Gastrocnemius medialis (tissue), 4 donors: ENCODE measurements around the gene CLCN3. TPM values are rescaled to one million over a fixed set of nuclear protein-coding genes. Genes with fewer than 3 reads are reported as not detected.
"Not testable (repeated sequence)": the region's sequence is repeated elsewhere in the genome, so short reads cannot be mapped to it uniquely, and the experiment has no call there.

Source experiments
- ATAC-seq, 2 donors: fragments of 150-250 bp; one replicate each; pipeline ENCODE4 v1.9.1; 2016
- DNase-seq, 2 donors: peaks; one replicate each; pipeline ENCODE4 v3.0.0-alpha.2; 2019
- H3K27ac ChIP-seq, 4 donors: fragments of 200-600 bp; sonication (generic); 1 replicate in 1 of 4; 2 replicates in 3 of 4; pipeline ENCODE4 v1.5.1; 2016 to 2018; ENCODE audit warnings: mild to moderate bottlenecking in 2 of 4, moderate library complexity in 1 of 4
- H3K27me3 ChIP-seq, 3 donors: fragments of 200-600 bp; sonication (generic) in 2 of 3; 1 replicate in 1 of 3; 2 replicates in 2 of 3; pipeline versions ENCODE4 v1.5.1 to v1.6.0; 2016 to 2019; ENCODE audit warnings: mild to moderate bottlenecking in 1 of 3, moderate library complexity in 1 of 3
- H3K36me3 ChIP-seq, 2 donors: fragments of 200-600 bp; sonication (generic) in 1 of 2; one replicate each; pipeline ENCODE4 v1.5.1; 2017 to 2018
- H3K4me1 ChIP-seq, 2 donors: fragments of 200-600 bp; sonication (generic) in 1 of 2; one replicate each; pipeline ENCODE4 v1.5.1; 2016 to 2017; ENCODE audit warnings: mild to moderate bottlenecking in 2 of 2
- H3K4me3 ChIP-seq, 4 donors: fragments of 200-600 bp; sonication (generic) in 3 of 4; 1 replicate in 1 of 4; 2 replicates in 3 of 4; pipeline ENCODE4 v1.5.1; 2016 to 2019; ENCODE audit warnings: mild to moderate bottlenecking in 2 of 4
- H3K9me3 ChIP-seq, 3 donors: fragments of 200-600 bp; sonication (generic) in 2 of 3; 1 replicate in 1 of 3; 2 replicates in 2 of 3; pipeline ENCODE4 v1.5.1; 2016 to 2019
- POLR2A ChIP-seq, 2 donors: fragments of 450-650 bp; IDR thresholded peaks; one replicate each; pipeline ENCODE4 v1.6.1; 2017; ENCODE audit warnings: antibody characterized with exemption in 2 of 2, mild to moderate bottlenecking in 2 of 2, moderate library complexity in 2 of 2
- in situ Hi-C, 4 donors: fragments of 200-750 bp; cut with MboI; loops; one replicate each; pipeline versions ENCODE4 v1.15.0 to v1.8.0; 2017; ENCODE audit warnings: low sequenced_read_pairs in 4 of 4
- intact Hi-C: fragments of 100-400 bp; cut with DNase I; formaldehyde crosslinking; loops from one replicate; pipeline ENCODE4 v1.15.1; 2023; ENCODE audit warnings: low total_unique reads
- total RNA-seq, 4 donors: library from RNA; depleted of rRNA; stranded (reverse); fragments of >200 nt; gene quantifications; one replicate each; pipeline versions ENCODE4 v1.1.0 to v1.2.3, GENCODE V29; 2016
- TF ChIP-seq, protein P1 (sequence below), 5 experiments: fragments of 450-650 bp in 3 of 5; fragments of 200-600 bp in 2 of 5; sonication (generic) in 2 of 5; IDR thresholded peaks in 4 of 5; conservative IDR thresholded peaks in 1 of 5; 1 replicate in 4 of 5; 2 replicates in 1 of 5; pipeline ENCODE4 v1.5.1; 2016 to 2019; ENCODE audit warnings: antibody characterized with exemption in 5 of 5, mild to moderate bottlenecking in 3 of 5, moderate library complexity in 3 of 5

CLCN3 gene
- total RNA-seq, 4 donors from 2014 or later, result 18.7 to 24.8 (median 20.5) TPM

DNA sequence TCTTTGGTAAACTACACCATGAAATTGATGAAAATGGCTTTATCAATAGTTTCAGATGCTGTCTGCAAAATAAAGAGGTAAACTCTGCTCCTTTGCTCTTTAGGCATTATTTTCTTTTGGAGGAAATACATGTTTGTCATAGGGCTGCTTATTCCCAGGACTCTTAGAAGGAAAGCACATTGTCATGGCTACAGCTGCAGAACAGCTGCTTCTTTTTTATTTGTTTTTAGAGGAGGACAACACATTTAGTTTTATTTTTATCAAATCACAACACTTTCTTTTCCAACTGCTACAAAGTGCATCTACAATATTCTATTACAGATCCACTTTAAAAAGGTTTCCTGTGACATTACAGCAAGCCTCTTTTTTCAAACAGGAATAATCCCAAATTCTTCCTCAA, 150.0 kb downstream of the CLCN3 start:
- no peak overlapping the region for H3K4me3 ChIP-seq
- in situ Hi-C loops, result no loop called here
- H3K27ac ChIP-seq, result no peak overlapping the region
- intact Hi-C loops, result no loop called here
- TF ChIP-seq POLR2A (IDR thresholded peaks at IDR 0.05), result no peak
- TF ChIP-seq, protein P1, sequence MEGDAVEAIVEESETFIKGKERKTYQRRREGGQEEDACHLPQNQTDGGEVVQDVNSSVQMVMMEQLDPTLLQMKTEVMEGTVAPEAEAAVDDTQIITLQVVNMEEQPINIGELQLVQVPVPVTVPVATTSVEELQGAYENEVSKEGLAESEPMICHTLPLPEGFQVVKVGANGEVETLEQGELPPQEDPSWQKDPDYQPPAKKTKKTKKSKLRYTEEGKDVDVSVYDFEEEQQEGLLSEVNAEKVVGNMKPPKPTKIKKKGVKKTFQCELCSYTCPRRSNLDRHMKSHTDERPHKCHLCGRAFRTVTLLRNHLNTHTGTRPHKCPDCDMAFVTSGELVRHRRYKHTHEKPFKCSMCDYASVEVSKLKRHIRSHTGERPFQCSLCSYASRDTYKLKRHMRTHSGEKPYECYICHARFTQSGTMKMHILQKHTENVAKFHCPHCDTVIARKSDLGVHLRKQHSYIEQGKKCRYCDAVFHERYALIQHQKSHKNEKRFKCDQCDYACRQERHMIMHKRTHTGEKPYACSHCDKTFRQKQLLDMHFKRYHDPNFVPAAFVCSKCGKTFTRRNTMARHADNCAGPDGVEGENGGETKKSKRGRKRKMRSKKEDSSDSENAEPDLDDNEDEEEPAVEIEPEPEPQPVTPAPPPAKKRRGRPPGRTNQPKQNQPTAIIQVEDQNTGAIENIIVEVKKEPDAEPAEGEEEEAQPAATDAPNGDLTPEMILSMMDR (IDR thresholded peaks at IDR 0.05 in 4 of 5, conservative IDR thresholded peaks at IDR 0.05 in 1 of 5), result no peak
- no peaks in the 10 kb centered on the region for H3K36me3 ChIP-seq
- no peaks in the 10 kb centered on the region for H3K9me3 ChIP-seq
- peaks cover 5 to 13% (median 8%) of the 10 kb centered on the region in 3 donors for H3K27me3 ChIP-seq
- no peak for ATAC-seq
- H3K4me1 ChIP-seq, result peaks cover 0 to 4% of the 10 kb centered on the region in 2 donors
- DNase-seq, result no peak

DNA sequence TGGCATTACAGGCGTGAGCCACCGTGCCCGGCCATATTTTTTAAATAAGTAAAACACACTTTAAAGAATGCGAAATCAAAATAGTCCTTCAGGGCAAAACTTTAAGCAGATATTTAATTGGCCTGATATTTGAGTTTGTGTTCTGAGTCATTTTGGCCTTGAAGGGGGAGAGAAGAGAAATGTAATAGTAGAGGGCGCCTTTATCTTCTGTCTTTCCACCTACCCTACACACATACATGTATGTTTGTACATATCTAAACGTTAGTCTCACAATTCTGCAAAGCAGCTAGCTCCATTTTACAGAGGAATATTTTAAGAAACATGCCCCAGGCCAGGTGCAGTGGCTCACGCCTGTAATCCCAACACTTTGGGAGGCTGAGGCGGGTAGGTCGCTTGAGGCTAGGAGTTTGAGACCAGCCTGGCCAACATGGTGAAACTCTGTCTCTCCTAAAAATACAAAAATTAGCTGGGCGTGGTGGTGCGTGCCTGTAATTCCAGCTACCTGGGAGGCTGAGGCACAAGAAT, 151.2 kb downstream of the CLCN3 start:
- H3K36me3 ChIP-seq, in situ Hi-C loops, intact Hi-C loops, H3K9me3 ChIP-seq, DNase-seq, H3K4me3 ChIP-seq, H3K27ac ChIP-seq, ATAC-seq, H3K4me1 ChIP-seq: not testable (repeated sequence)
- H3K27me3 ChIP-seq, result peaks cover 9 to 23% (median 9%) of the 10 kb centered on the region in 3 donors

Other genes with a start within 250 kb of the CLCN3 start
- gene NEK1, start 8.0 kb upstream of the CLCN3 start, total RNA-seq, result 10 to 100 TPM in 1 of 4 donors, 1 to 10 TPM in 3; 2.6 to 11.0 (median 3.9) TPM
- 10 to 100 TPM; 18.4 to 51.8 (median 28.4) TPM for gene HPF1, start 137.4 kb downstream of the CLCN3 start, total RNA-seq